DOHH2 (cell line): ENCODE measurements around the gene MAMDC2.

Experiments
- CTCF ChIP-seq: fragments of 200-600 bp; sonication (generic); IDR thresholded peaks from one replicate; pipeline ENCODE4 v1.5.1; 2014; ENCODE audit warnings: antibody characterized with exemption, mild to moderate bottlenecking, low read depth, low read length; ENCODE audit not compliant: poor library complexity, severe bottlenecking
- EZH2phosphoT487 ChIP-seq: fragments of 200-600 bp; sonication (generic); IDR thresholded peaks from 2 replicates; pipeline ENCODE4 v1.6.1; 2017; ENCODE audit warnings: borderline replicate concordance, mild to moderate bottlenecking, antibody characterized with exemption, low read length, moderate library complexity, mixed read lengths

- TF ChIP-seq CTCF (no peak), EZH2phosphoT487 (no peak)
Measured at GRCh38 chr9:70228118-70228517, 184.5 kb downstream of the MAMDC2 start.
